ENCODE data around the gene TRAK1. TPM values are rescaled to one million over a fixed set of nuclear protein-coding genes. Genes with fewer than 3 reads are reported as not detected.

Gene TRAK1
- total RNA-seq, 1 donor from 2014 or later: 37.5 TPM

DNA sequence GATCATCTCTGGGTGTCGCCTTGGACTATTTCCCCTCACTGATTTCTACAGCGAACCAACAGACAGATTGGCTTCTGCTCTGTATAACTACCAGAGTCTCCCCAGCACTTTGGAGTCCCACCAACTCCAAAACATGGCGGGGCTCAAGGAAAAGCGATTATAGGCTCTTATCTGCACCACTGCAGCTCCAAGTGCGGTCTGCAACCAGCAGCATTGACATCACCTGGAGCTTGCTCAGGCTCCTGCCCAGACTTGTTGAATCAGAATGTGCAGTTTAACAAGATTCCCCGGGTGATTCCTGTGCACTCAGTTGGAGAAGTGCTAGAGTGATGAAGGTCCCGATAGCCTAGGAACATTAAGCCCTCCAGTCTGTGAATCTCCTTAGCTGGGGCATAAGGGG lies 165.8 kb downstream of the TRAK1 start:
- DNase-seq (ENCODE audit: low spot score in 2 of 2): no peak
- intact Hi-C loops (cut with DNase I): no loop called here
- TF ChIP-seq, protein P1, sequence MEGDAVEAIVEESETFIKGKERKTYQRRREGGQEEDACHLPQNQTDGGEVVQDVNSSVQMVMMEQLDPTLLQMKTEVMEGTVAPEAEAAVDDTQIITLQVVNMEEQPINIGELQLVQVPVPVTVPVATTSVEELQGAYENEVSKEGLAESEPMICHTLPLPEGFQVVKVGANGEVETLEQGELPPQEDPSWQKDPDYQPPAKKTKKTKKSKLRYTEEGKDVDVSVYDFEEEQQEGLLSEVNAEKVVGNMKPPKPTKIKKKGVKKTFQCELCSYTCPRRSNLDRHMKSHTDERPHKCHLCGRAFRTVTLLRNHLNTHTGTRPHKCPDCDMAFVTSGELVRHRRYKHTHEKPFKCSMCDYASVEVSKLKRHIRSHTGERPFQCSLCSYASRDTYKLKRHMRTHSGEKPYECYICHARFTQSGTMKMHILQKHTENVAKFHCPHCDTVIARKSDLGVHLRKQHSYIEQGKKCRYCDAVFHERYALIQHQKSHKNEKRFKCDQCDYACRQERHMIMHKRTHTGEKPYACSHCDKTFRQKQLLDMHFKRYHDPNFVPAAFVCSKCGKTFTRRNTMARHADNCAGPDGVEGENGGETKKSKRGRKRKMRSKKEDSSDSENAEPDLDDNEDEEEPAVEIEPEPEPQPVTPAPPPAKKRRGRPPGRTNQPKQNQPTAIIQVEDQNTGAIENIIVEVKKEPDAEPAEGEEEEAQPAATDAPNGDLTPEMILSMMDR (IDR thresholded peaks at IDR 0.05): no peak
- Histone ChIP-seq H3K27me3 (peaks cover 5% of the 10 kb centered on the region), H3K9me3 (no peaks in the 10 kb centered on the region), H3K27ac (no peak overlapping the region), H3K4me1 (no peaks in the 10 kb centered on the region), H3K36me3 (no peaks in the 10 kb centered on the region), H3K4me3 (no peak overlapping the region)

DNA sequence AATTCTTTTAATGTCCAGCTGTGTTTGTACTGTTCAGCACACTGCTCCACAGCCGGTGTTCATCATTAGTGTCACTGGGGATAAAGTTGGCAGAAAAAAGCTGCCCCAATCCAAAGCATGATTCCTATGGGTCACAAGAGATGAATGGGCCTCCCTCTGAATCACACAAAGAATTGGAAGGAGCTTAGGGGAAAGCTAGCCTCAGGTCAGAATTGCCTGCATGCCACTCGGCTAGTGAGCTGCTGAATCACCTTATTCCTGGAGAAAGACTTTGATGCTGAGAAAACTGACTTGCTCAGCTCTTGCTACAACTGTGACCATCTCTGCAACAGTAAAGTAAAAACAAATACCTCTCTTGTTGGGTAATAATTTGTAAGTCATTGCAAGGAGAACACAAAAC lies 171.4 kb downstream of the TRAK1 start:
- no peak overlapping the region for H3K27ac ChIP-seq
- no peak for DNase-seq (ENCODE audit: low spot score in 2 of 2)
- no peak overlapping the region for H3K4me3 ChIP-seq
- no peaks in the 10 kb centered on the region for H3K9me3 ChIP-seq
- no peaks in the 10 kb centered on the region for H3K36me3 ChIP-seq
- H3K27me3 ChIP-seq: peaks cover 13% of the 10 kb centered on the region
- TF ChIP-seq, protein P1 (IDR thresholded peaks at IDR 0.05): no peak
- intact Hi-C loops (cut with DNase I): no loop called here
- no peaks in the 10 kb centered on the region for H3K4me1 ChIP-seq

DNA sequence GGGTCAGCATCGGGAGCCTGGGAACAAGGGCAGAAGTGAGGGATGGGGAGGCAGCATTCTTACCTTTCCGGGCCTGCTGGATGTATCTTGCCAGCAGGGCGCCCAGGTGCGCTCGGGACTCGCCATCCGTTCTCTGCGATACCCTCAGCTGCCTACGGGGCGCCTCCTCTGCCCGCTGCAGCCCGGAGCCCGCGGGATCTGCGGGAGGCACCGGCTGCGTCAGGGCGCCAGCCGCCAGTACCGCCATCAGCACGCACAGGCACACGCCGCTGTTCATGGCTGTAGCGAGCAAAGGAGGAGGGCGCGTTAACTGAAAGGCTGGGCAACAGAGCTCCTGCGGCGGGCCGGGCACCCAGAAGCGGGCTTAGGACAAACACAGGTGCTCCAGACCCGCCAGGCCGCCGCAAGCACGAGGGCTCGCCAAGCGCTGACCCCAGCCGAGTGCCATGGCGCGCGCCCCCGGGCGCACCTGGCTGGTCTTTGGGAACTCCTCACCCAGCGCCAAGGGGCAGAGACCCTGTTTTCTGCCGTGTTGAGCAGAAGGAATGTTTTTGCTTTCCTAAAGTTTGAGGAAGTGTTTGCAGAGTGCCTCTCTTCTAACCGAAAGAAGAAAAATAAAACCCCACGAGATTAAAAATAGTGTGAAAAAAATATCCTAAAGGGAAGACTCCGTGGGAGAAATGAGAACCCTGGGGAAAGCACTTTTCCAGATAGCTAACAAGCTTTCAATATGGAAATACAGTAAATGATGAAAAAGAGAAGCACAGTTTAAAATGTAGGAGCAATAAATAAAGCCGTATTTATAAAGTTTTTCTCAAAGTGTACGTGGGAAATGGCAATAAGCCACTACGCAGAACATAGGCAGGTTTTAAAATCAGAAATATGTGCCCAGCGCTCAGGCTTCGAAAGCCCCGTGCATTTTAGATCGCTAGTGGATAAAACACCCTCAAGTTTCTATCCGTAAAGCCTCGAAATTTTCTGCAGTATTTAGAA lies 172.5 kb downstream of the TRAK1 start:
- no peak for DNase-seq (ENCODE audit: low spot score in 2 of 2)
- Histone ChIP-seq H3K4me1 (no peaks in the 10 kb centered on the region), H3K4me3 (peak overlapping the region; percentile 21 to 38), H3K27me3 (peaks cover 13% of the 10 kb centered on the region), H3K27ac (no peak overlapping the region), H3K36me3 (no peaks in the 10 kb centered on the region), H3K9me3 (no peaks in the 10 kb centered on the region)
- TF ChIP-seq, protein P1 (IDR thresholded peaks at IDR 0.05): no peak
- intact Hi-C loops (cut with DNase I): no loop called here

DNA sequence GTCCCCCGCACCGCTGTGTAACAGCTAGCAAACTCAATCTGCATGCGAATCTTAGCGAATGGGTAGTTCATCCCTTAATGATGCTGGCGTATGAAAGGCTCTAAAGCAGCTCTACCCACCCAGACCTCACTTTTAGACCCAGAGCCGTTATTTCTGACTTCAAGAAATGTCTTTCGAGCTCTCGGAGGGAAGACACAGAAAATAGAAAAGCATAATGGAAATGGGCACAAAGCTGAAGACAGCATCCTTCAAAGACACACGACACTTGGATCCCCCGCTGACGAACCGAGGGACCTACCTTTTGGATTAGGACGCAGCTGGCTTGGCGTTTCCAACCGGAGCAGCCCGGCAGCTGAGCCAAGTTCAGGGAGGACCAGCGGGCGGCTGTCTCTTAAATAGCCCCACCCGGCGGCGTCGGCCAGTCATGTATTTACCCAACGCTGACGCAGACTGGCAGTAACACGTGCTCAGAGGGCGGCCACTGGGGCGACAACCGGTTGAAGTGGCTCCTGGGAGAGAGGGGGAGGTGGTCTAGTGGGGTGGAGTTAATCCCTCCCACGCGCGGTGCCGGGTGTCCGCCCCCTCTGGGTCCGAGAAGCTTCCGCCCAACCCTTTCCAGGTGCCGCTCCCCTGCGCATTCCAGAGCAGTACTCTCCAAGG lies 173.4 kb downstream of the TRAK1 start:
- no peaks in the 10 kb centered on the region for H3K36me3 ChIP-seq
- intact Hi-C loops (cut with DNase I): no loop called here
- no peak overlapping the region for H3K27ac ChIP-seq
- no peaks in the 10 kb centered on the region for H3K4me1 ChIP-seq
- H3K4me3 ChIP-seq: peak overlapping the region; percentile 12 to 20
- H3K9me3 ChIP-seq: no peaks in the 10 kb centered on the region
- no peak for DNase-seq (ENCODE audit: low spot score in 2 of 2)
- peaks cover 13% of the 10 kb centered on the region for H3K27me3 ChIP-seq
- TF ChIP-seq, protein P1 (IDR thresholded peaks at IDR 0.05): no peak

DNA sequence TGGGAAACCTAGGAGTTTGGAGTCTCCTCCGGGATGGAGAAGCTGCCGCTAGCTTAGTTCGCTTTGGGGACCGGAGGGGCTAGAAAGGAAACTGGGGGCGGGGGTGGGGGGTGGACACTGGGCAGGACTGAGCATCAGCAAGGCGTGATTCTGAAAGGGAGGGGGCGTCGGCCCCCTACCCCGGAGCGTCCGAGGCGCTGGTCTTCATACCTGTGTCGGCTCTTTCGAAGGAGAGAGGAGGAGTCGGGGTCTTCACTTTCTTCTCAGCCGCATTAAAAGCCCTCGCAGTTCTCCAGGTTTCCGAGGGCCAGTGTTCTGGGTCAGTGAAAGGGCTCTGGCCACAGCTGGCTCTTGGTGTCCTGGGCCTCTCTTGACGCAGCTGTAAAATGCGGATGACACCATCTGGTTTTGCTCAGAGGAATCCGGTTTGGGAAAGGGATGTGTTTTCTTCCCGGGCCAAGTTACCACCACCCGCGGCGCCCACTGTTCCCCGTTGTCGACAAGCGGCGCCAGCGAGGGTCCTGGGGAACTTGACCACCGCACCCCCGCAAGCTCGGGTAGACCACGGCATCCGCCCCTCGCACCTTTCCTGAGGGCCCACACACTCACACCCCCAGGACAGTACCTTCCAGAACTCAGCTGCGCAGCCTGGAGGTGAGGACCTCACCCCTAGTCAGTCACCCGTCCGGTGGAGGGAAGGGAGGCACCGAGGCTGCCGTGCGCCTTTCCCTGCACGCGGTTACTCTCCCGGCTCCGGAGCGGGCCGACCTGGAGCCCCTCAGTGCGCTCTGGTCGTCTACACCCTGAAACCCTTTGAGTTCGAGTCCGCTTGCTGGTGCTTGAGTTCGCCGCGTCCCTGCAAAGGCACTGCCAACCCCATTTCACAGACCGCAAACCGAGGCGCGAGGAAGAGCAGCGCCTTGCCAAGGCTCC lies 174.2 kb downstream of the TRAK1 start:
- Histone ChIP-seq H3K27ac (no peak overlapping the region), H3K9me3 (no peaks in the 10 kb centered on the region), H3K4me1 (no peaks in the 10 kb centered on the region), H3K36me3 (no peaks in the 10 kb centered on the region), H3K4me3 (peak overlapping the region in 1 of 2 donors; percentile 12), H3K27me3 (peaks cover 13% of the 10 kb centered on the region)
- intact Hi-C loops (cut with DNase I): no loop called here
- TF ChIP-seq, protein P1 (IDR thresholded peaks at IDR 0.05): no peak
- no peak for DNase-seq (ENCODE audit: low spot score in 2 of 2)

All from ascending aorta (tissue), 2 donors.